B cell (primary cell): ENCODE results near the gene TARP.

Source experiments
- ATAC-seq: fragments of 200-7000 bp; cut with Tn5 transposase; one replicate; pipeline ENCODE4 v1.10.0; 2021; ENCODE audit warnings: low read depth, mild to moderate bottlenecking, moderate number of reproducible peaks, moderate library complexity
- CTCF ChIA-PET: fragments of 350-600 bp; sonication (Branson Sonifier 250); formaldehyde crosslinking; loops from one replicate; lab custom pipeline; 2021; ENCODE audit warnings: antibody characterized with exemption, inconsistent platforms; lab: Charles Lee
- POLR2A ChIA-PET: fragments of 350-600 bp; sonication (Branson Sonifier 250); formaldehyde crosslinking; loops from one replicate; lab custom pipeline; 2021; ENCODE audit warnings: antibody characterized with exemption; lab: Charles Lee
- DNase-seq: peaks from one replicate; pipeline ENCODE4 v3.0.0; 2013
- H2AFZ ChIP-seq: 2 replicates; pipeline ENCODE4 v1.6.1; 2012; ENCODE audit warnings: mild to moderate bottlenecking, low read depth, low read length; ENCODE audit not compliant: insufficient read depth, poor library complexity, severe bottlenecking
- H3K27ac ChIP-seq, 2 donors: 1 replicate in 1 of 2; 2 replicates in 1 of 2; pipeline ENCODE4 v1.5.1; 2012 to 2013; ENCODE audit warnings: low read length in 2 of 2, mild to moderate bottlenecking in 2 of 2, moderate library complexity in 1 of 2
- H3K27me3 ChIP-seq, 4 experiments: fragments of 200-600 bp in 1 of 4; sonication (generic) in 1 of 4; replicated peaks in 1 of 4; 1 replicate in 2 of 4; 2 replicates in 2 of 4; pipeline versions ENCODE4 v1.6.1 to v1.7.0; 2013 to 2016; ENCODE audit warnings: low read length in 3 of 4, mild to moderate bottlenecking in 2 of 4, mixed read lengths in 1 of 4, moderate library complexity in 1 of 4; ENCODE audit not compliant: insufficient read depth in 4 of 4, control insufficient read depth in 3 of 4; ENCODE audit errors: control extremely low read depth in 1 of 4
- H3K36me3 ChIP-seq, 2 experiments: replicated peaks in 1 of 2; 1 replicate in 1 of 2; 2 replicates in 1 of 2; pipeline versions ENCODE4 v1.6.1 to v1.7.1; 2013; ENCODE audit warnings: low read length in 1 of 2; ENCODE audit not compliant: insufficient read depth in 2 of 2, control insufficient read depth in 1 of 2; ENCODE audit errors: control extremely low read depth in 1 of 2, extremely low read depth in 1 of 2
- H3K4me1 ChIP-seq, 2 donors: fragments of 200-600 bp in 1 of 2; sonication (generic) in 1 of 2; 1 replicate in 1 of 2; 2 replicates in 1 of 2; pipeline versions ENCODE4 v1.5.1 to v1.6.1; 2013 to 2017; ENCODE audit warnings: low read length in 2 of 2; ENCODE audit not compliant: control insufficient read depth in 2 of 2, insufficient read depth in 2 of 2
- H3K4me2 ChIP-seq: replicated peaks from 2 replicates; pipeline ENCODE3; 2012; ENCODE audit warnings: mild to moderate bottlenecking, low read depth, low read length; ENCODE audit not compliant: poor library complexity, severe bottlenecking
- H3K4me3 ChIP-seq, 5 experiments: fragments of 200-600 bp in 1 of 5; sonication (generic) in 1 of 5; 1 replicate in 3 of 5; 2 replicates in 2 of 5; pipeline versions ENCODE4 v1.5.1 to v1.7.0; 2011 to 2016; ENCODE audit warnings: low read length in 4 of 5, mild to moderate bottlenecking in 4 of 5, low read depth in 2 of 5, control low read depth in 1 of 5, moderate library complexity in 1 of 5; ENCODE audit not compliant: insufficient read depth in 1 of 5; ENCODE audit errors: control extremely low read depth in 1 of 5, extremely low read depth in 1 of 5
- H3K79me2 ChIP-seq: fragments of 200-600 bp; sonication (generic); one replicate; pipeline ENCODE4 v1.6.0; 2016; ENCODE audit warnings: low read length; ENCODE audit not compliant: control insufficient read depth, insufficient read depth
- H3K9ac ChIP-seq: fragments of 200-600 bp; sonication (generic); 2 replicates; pipeline ENCODE4 v1.6.1; 2017; ENCODE audit warnings: mild to moderate bottlenecking, low read length, moderate library complexity
- H3K9me3 ChIP-seq, 3 donors: one replicate each; pipeline versions ENCODE4 v1.6.1 to v1.7.1; 2013; ENCODE audit warnings: low read length in 2 of 3; ENCODE audit not compliant: control insufficient read depth in 2 of 3, insufficient read depth in 1 of 3; ENCODE audit errors: control extremely low read depth in 1 of 3
- H4K20me1 ChIP-seq: 2 replicates; pipeline ENCODE4 v1.6.0; 2012; ENCODE audit warnings: mild to moderate bottlenecking, low read length; ENCODE audit not compliant: insufficient read depth, control insufficient read depth, poor library complexity, severe bottlenecking
- H3K27ac Mint-ChIP-seq: one replicate; pipeline ENCODE4 v1.8.0; 2021; ENCODE audit warnings: mixed read lengths
- H3K27me3 Mint-ChIP-seq: one replicate; pipeline ENCODE4 v1.8.0; 2021; ENCODE audit warnings: mixed read lengths
- H3K4me1 Mint-ChIP-seq: one replicate; pipeline ENCODE4 v1.8.0; 2021; ENCODE audit warnings: mixed read lengths
- H3K4me3 Mint-ChIP-seq: one replicate; pipeline ENCODE4 v1.8.0; 2021; ENCODE audit warnings: mixed read lengths
- H3K9me3 Mint-ChIP-seq: one replicate; pipeline ENCODE4 v1.8.0; 2022; ENCODE audit warnings: mixed read lengths; ENCODE audit not compliant: insufficient read depth
- CTCF ChIP-seq: fragments of 200-600 bp; IDR thresholded peaks from one replicate; pipeline ENCODE4 v1.8.0; 2022; ENCODE audit warnings: antibody characterized with exemption, mild to moderate bottlenecking
- EZH2 ChIP-seq: IDR thresholded peaks from 2 replicates; pipeline ENCODE4 v1.6.1; 2012; ENCODE audit warnings: borderline replicate concordance, low read depth, mild to moderate bottlenecking, moderate library complexity, low read length; ENCODE audit not compliant: insufficient read depth, poor library complexity, severe bottlenecking
- WGBS: methylation state at CpG from one replicate; pipeline ENCODE4 v1.1.5; 2013; ENCODE audit warnings: missing lambda C conversion rate; ENCODE audit not compliant: insufficient coverage; 5-methylcytosine and 5-hydroxymethylcytosine counted together
- intact Hi-C: fragments of 100-400 bp; cut with micrococcal nuclease; formaldehyde crosslinking; loops from one replicate; pipeline ENCODE4 v1.10.0; 2022

TARP gene

GRCh38 chr7:38318241-38318640 is 44.8 kb upstream of the TARP start:
- ATAC-seq (no peak), DNase-seq (no peak)
- ChIA-PET POLR2A (no interaction called here), CTCF (interaction anchor here (1.1 to 2.1 kb wide), 3 partner anchors 18 to 209 kb away, joined by 3 to 9 read pairs (median 9); no protein-coding TSS in a partner anchor)
- peaks cover 8% of the 10 kb centered on the region for H3K4me1 Mint-ChIP-seq
- Histone ChIP-seq H4K20me1 (no peaks in the 10 kb centered on the region), H3K9ac (no peak overlapping the region), H3K79me2 (no peaks in the 10 kb centered on the region), H3K36me3 (no peaks in the 10 kb centered on the region), H3K4me2 (no peak overlapping the region), H3K4me3 (no peak overlapping the region), H3K27ac (no peak overlapping the region), H3K27me3 (peaks cover 0 to 3% (median 0%) of the 10 kb centered on the region in 4 experiments), H2AFZ (no peak overlapping the region), H3K4me1 (peaks cover 4 to 10% of the 10 kb centered on the region in 2 donors), H3K9me3 (no peaks in the 10 kb centered on the region)
- intact Hi-C loops = loop anchor here (2.0 kb wide), 1 partner anchor 211 kb away; no protein-coding TSS in a partner anchor
- no peak overlapping the region for H3K4me3 Mint-ChIP-seq
- TF ChIP-seq CTCF (no peak), EZH2 (no peak)
- H3K27ac Mint-ChIP-seq = no peak overlapping the region
- peaks cover 12% of the 10 kb centered on the region for H3K27me3 Mint-ChIP-seq
- no peaks in the 10 kb centered on the region for H3K9me3 Mint-ChIP-seq
- WGBS = 93% methylated on average over 9 of the region's 9 CpGs

- CTCF ChIA-PET = interaction anchor here (1.1 to 1.7 kb wide), 2 partner anchors 102 to 208 kb away, joined by 3 to 9 read pairs; no protein-coding TSS in a partner anchor
- H4K20me1 ChIP-seq = no peaks in the 10 kb centered on the region
- 14% methylated on average over 9 of the region's 9 CpGs for WGBS
- peaks cover 12% of the 10 kb centered on the region for H3K4me1 Mint-ChIP-seq
- H3K27ac ChIP-seq = no peak overlapping the region
- H3K27me3 Mint-ChIP-seq = peaks cover 12% of the 10 kb centered on the region
- no peak overlapping the region for H2AFZ ChIP-seq
- no peak overlapping the region for H3K4me2 ChIP-seq
- no peak overlapping the region for H3K9ac ChIP-seq
- no peak overlapping the region for H3K27ac Mint-ChIP-seq
- H3K9me3 Mint-ChIP-seq = no peaks in the 10 kb centered on the region
- H3K27me3 ChIP-seq = peaks cover 0 to 3% (median 0%) of the 10 kb centered on the region in 4 experiments
- H3K36me3 ChIP-seq = no peaks in the 10 kb centered on the region
- H3K79me2 ChIP-seq = no peaks in the 10 kb centered on the region
- H3K4me3 ChIP-seq = no peak overlapping the region
- TF ChIP-seq EZH2 = no peak
- no peak for TF ChIP-seq CTCF
- no peak overlapping the region for H3K4me3 Mint-ChIP-seq
- ATAC-seq (no peak), DNase-seq (no peak)
- intact Hi-C loops = no loop called here
- POLR2A ChIA-PET = no interaction called here
- H3K9me3 ChIP-seq = no peaks in the 10 kb centered on the region
- peaks cover 4 to 10% of the 10 kb centered on the region in 2 donors for H3K4me1 ChIP-seq
These were observed 44.1 kb upstream of the TARP start for GRCh38 chr7:38317515-38317914.
